ENCODE data around the gene NID1. TPM values are rescaled to one million over a fixed set of nuclear protein-coding genes. Genes with fewer than 3 reads are reported as not detected.

The NID1 gene
- total RNA-seq, 1 experiment from 2014 or later: 19.2 TPM

DNA sequence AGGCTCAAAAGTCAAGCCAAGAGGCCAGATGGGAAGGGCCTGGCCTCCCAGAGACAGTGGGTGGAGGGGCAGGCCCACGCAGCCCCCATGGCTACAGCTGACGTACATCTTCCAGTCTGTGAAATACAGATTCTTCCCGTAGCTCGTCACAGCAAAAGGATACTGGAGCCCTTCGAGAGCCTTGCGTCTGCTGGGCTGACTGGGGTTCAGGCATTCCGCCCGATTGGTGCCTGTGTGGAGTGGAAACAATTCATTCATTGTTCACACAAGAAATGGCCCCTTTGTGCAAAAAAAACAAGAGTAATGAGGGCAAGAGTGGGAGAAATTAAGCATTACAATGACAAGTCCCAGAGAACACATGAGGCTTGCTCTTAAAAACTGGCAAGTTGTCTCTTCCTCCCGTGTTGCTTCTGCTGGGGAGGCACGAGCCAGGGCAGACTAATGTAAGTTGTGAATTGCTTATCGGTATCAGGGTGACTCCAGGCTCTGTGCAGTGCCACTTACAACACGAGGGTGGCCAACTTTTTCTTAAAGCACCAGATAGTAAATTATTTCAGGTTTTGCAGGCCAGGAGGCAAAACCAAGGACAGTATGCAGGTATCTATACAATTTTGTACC lies 85.1 kb downstream of the NID1 start (continued):
- TF ChIP-seq ARID4B (CRISPR knock-in tag; IDR thresholded peaks at IDR 0.05; ENCODE audit: borderline replicate concordance) (no peak), FOXJ3 (CRISPR knock-in tag; IDR thresholded peaks at IDR 0.05; ENCODE audit: borderline replicate concordance) (no peak), JAZF1 (CRISPR knock-in tag; IDR thresholded peaks at IDR 0.05) (no peak), CREB1 (CRISPR knock-in tag; IDR thresholded peaks at IDR 0.05) (no peak), HMGA2 (CRISPR knock-in tag; IDR thresholded peaks at IDR 0.05) (no peak), ZNF423 (CRISPR knock-in tag; IDR thresholded peaks at IDR 0.05) (no peak), EMX1 (CRISPR knock-in tag; IDR thresholded peaks at IDR 0.05) (no peak), ZNF219 (CRISPR knock-in tag; IDR thresholded peaks at IDR 0.05; ENCODE audit: borderline replicate concordance) (no peak), GRHL2 (CRISPR knock-in tag; IDR thresholded peaks at IDR 0.05; ENCODE audit: insufficient replicate concordance, severe bottlenecking) (no peak)
- TF ChIP-seq, protein P1, sequence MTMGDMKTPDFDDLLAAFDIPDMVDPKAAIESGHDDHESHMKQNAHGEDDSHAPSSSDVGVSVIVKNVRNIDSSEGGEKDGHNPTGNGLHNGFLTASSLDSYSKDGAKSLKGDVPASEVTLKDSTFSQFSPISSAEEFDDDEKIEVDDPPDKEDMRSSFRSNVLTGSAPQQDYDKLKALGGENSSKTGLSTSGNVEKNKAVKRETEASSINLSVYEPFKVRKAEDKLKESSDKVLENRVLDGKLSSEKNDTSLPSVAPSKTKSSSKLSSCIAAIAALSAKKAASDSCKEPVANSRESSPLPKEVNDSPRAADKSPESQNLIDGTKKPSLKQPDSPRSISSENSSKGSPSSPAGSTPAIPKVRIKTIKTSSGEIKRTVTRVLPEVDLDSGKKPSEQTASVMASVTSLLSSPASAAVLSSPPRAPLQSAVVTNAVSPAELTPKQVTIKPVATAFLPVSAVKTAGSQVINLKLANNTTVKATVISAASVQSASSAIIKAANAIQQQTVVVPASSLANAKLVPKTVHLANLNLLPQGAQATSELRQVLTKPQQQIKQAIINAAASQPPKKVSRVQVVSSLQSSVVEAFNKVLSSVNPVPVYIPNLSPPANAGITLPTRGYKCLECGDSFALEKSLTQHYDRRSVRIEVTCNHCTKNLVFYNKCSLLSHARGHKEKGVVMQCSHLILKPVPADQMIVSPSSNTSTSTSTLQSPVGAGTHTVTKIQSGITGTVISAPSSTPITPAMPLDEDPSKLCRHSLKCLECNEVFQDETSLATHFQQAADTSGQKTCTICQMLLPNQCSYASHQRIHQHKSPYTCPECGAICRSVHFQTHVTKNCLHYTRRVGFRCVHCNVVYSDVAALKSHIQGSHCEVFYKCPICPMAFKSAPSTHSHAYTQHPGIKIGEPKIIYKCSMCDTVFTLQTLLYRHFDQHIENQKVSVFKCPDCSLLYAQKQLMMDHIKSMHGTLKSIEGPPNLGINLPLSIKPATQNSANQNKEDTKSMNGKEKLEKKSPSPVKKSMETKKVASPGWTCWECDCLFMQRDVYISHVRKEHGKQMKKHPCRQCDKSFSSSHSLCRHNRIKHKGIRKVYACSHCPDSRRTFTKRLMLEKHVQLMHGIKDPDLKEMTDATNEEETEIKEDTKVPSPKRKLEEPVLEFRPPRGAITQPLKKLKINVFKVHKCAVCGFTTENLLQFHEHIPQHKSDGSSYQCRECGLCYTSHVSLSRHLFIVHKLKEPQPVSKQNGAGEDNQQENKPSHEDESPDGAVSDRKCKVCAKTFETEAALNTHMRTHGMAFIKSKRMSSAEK (CRISPR knock-in tag; IDR thresholded peaks at IDR 0.05; ENCODE audit: borderline replicate concordance): no peak

GRCh38 chr1:235979176-235979575 lies 85.7 kb downstream of the NID1 start:
- no peak for ATAC-seq
- no peak overlapping the region for H3K4me3 Mint-ChIP-seq
- H3K4me1 Mint-ChIP-seq: peaks cover 3% of the 10 kb centered on the region; the same call in 1 of the 2 replicates
- CTCF ChIA-PET: no interaction called here
- H3K27me3 Mint-ChIP-seq (ENCODE audit: low read depth): no peaks in the 10 kb centered on the region
- no peak for DNase-seq (ENCODE audit: low spot score)
- H3K27ac Mint-ChIP-seq: no peak overlapping the region
- H3K9me3 Mint-ChIP-seq: peaks cover 27% of the 10 kb centered on the region
- TF ChIP-seq MYBL2 (CRISPR knock-in tag; IDR thresholded peaks at IDR 0.05) (no peak), MLX (CRISPR knock-in tag; IDR thresholded peaks at IDR 0.05) (no peak), ZMAT4 (CRISPR knock-in tag; IDR thresholded peaks at IDR 0.05) (no peak), ZBTB21 (CRISPR knock-in tag; IDR thresholded peaks at IDR 0.05; ENCODE audit: borderline replicate concordance) (no peak)
- POLR2A ChIA-PET: no interaction called here
- peaks cover 45% of the 10 kb centered on the region for H3K36me3 Mint-ChIP-seq
